Cerebellar nuclear complex (tissue), 1 donor: ENCODE data around the gene CFAP68.

Experiments used
- DNase-seq, 2 experiments: peaks; one replicate each; lab custom pipeline; 2025; lab: John Stamatoyannopoulos, UW

Gene CFAP68

GRCh38 chr11:111878849-111879636 is at the start of gene CFAP68, which contains the start of gene FDXACB1:
CFAP68 (plus strand) TSS chr11:111879541; CDS start chr11:111879561, 20 bp downstream.
FDXACB1 (minus strand) TSS chr11:111879165; CDS start chr11:111879132, 33 bp downstream.
- DNase-seq, result peak; percentile 76 to 97

- DNase-seq, result no peak
Observed at GRCh38 chr11:111833524-111833923, 45.8 kb upstream of the CFAP68 start.

- no peak for DNase-seq
Observed at GRCh38 chr11:111834432-111835163, 44.7 kb upstream of the CFAP68 start.

- no peak for DNase-seq
Observed at GRCh38 chr11:111835665-111836064, 43.7 kb upstream of the CFAP68 start.

GRCh38 chr11:111836162-111836561 is 43.2 kb upstream of the CFAP68 start:
- no peak for DNase-seq

GRCh38 chr11:111836721-111837120 is 42.6 kb upstream of the CFAP68 start:
- no peak for DNase-seq

GRCh38 chr11:111837366-111837891 is 41.9 kb upstream of the CFAP68 start:
- DNase-seq, result no peak

GRCh38 chr11:111838054-111838453 is 41.3 kb upstream of the CFAP68 start:
- DNase-seq, result no peak

- DNase-seq, result no peak
Observed at GRCh38 chr11:111840143-111840542, 39.2 kb upstream of the CFAP68 start.

GRCh38 chr11:111841370-111842053 is 37.8 kb upstream of the CFAP68 start:
- DNase-seq, result peak; percentile 3 to 68

- no peak for DNase-seq
Observed at GRCh38 chr11:111843661-111844060, 35.7 kb upstream of the CFAP68 start.

- DNase-seq, result no peak
Observed at GRCh38 chr11:111845276-111846028, 33.9 kb upstream of the CFAP68 start.

- no peak for DNase-seq
Observed at GRCh38 chr11:111846063-111846462, 33.3 kb upstream of the CFAP68 start.

- no peak for DNase-seq
Observed at GRCh38 chr11:111846636-111847035, 32.7 kb upstream of the CFAP68 start.

- no peak for DNase-seq
Observed at GRCh38 chr11:111849631-111850030, 29.7 kb upstream of the CFAP68 start.

- DNase-seq, result no peak
Observed at GRCh38 chr11:111851067-111851466, 28.3 kb upstream of the CFAP68 start.

- no peak for DNase-seq
Observed at GRCh38 chr11:111851636-111852035, 27.7 kb upstream of the CFAP68 start.

GRCh38 chr11:111852103-111852502 is 27.2 kb upstream of the CFAP68 start:
- no peak for DNase-seq

GRCh38 chr11:111855506-111855905 is 23.8 kb upstream of the CFAP68 start:
- DNase-seq, result no peak

- no peak for DNase-seq
Observed at GRCh38 chr11:111860257-111860656, 19.1 kb upstream of the CFAP68 start.

GRCh38 chr11:111870113-111870512 is 9.2 kb upstream of the CFAP68 start:
- DNase-seq, result no peak

GRCh38 chr11:111870522-111870885 is 8.8 kb upstream of the CFAP68 start:
- DNase-seq, result no peak
